HepG2 (cell line): ENCODE results near the gene CMYA5. TPM values are rescaled to one million over a fixed set of nuclear protein-coding genes. Genes with fewer than 3 reads are reported as not detected.

ENCODE experiments used
- ATAC-seq: fragments of 200-7000 bp; cut with Tn5 transposase; 3 replicates; pipeline ENCODE4 v1.9.1; 2020; ENCODE audit warnings: mild to moderate bottlenecking, moderate library complexity
- BruUV-seq: library from RNA; stranded (reverse); fragments of 400-500 nt; replicated peaks from 2 replicates; lab custom pipeline; 2021; lab: Mats Ljungman, UMichigan
- CTCF ChIA-PET: fragments of 300-600 bp; formaldehyde crosslinking; extraction: SDS; loops from one replicate; lab custom pipeline; 2021; ENCODE audit warnings: low total read pairs, inconsistent platforms, low intra/inter-chr PET ratio; lab: Yijun Ruan, JAX
- POLR2A ChIA-PET: fragments of 350-600 bp; sonication (Branson Sonifier 250); formaldehyde crosslinking; loops from one replicate; lab custom pipeline; 2020; ENCODE audit warnings: antibody characterized with exemption, inconsistent platforms; lab: Yijun Ruan, JAX
- DNase-seq: peaks from one replicate; pipeline ENCODE4 v3.0.0-alpha.2; 2015; ENCODE audit warnings: low spot score
- FAIRE-seq: peaks from 3 replicates; lab custom pipeline; 2011; peaks lifted over from hg19 to GRCh38; lab: Jason Lieb, UNC
- H2AFZ ChIP-seq: one replicate; pipeline ENCODE4 v1.6.1; 2011; ENCODE audit warnings: low read length, inconsistent platforms
- H3K27ac ChIP-seq: fragments of 300-600 bp; 3 replicates; pipeline ENCODE4 v1.8.0; 2011; ENCODE audit warnings: mixed run types, mild to moderate bottlenecking, mixed read lengths, low read length, inconsistent platforms; ENCODE audit not compliant: insufficient read depth; ENCODE audit errors: extremely low read length
- H3K27me3 ChIP-seq, 2 experiments: fragments of 200-600 bp in 1 of 2; 2 replicates in 1 of 2; 3 replicates in 1 of 2; pipeline versions ENCODE4 v1.6.0 to v1.8.0; 2011; ENCODE audit warnings: low read length in 2 of 2, mild to moderate bottlenecking in 2 of 2, moderate library complexity in 2 of 2, inconsistent platforms in 1 of 2; ENCODE audit not compliant: insufficient read depth in 2 of 2, control insufficient read depth in 1 of 2
- H3K36me3 ChIP-seq, 2 experiments: fragments of 200-600 bp in 1 of 2; replicated peaks in 1 of 2; 2 replicates in 1 of 2; 3 replicates in 1 of 2; pipeline versions ENCODE4 v1.5.1 to v1.8.0; 2011; ENCODE audit warnings: low read length in 2 of 2, inconsistent platforms in 1 of 2; ENCODE audit not compliant: insufficient read depth in 2 of 2, control insufficient read depth in 1 of 2
- H3K4me1 ChIP-seq: 2 replicates; pipeline ENCODE4 v1.5.1; 2012; ENCODE audit warnings: low read length, inconsistent platforms; ENCODE audit not compliant: insufficient read depth
- H3K4me2 ChIP-seq: 2 replicates; pipeline ENCODE4 v1.6.0; 2011; ENCODE audit warnings: low read depth, low read length, inconsistent platforms
- H3K4me3 ChIP-seq, 3 experiments: fragments of 200-600 bp in 1 of 3; sonication (generic), shearing (Covaris generic) in 1 of 3; replicated peaks in 1 of 3; 2 replicates each; pipeline ENCODE4 v1.5.1; 2011 to 2016; ENCODE audit warnings: low read length in 3 of 3, inconsistent platforms in 2 of 3, low read depth in 2 of 3, mild to moderate bottlenecking in 2 of 3, control low read depth in 1 of 3, mixed read lengths in 1 of 3; ENCODE audit not compliant: insufficient read depth in 1 of 3
- H3K79me2 ChIP-seq: one replicate; pipeline ENCODE4 v1.6.1; 2011; ENCODE audit warnings: low read length, inconsistent platforms; ENCODE audit not compliant: insufficient read depth
- H3K9ac ChIP-seq: 2 replicates; pipeline ENCODE4 v1.6.0; 2011; ENCODE audit warnings: mild to moderate bottlenecking, low read depth, low read length, inconsistent platforms; ENCODE audit not compliant: insufficient read depth
- H3K9me3 ChIP-seq: 2 replicates; pipeline ENCODE4 v1.5.1; 2012; ENCODE audit warnings: mild to moderate bottlenecking, low read length
- H4K20me1 ChIP-seq: 2 replicates; pipeline ENCODE4 v1.6.0; 2011; ENCODE audit warnings: inconsistent platforms, mild to moderate bottlenecking, low read length, moderate library complexity; ENCODE audit not compliant: insufficient read depth
- ARID2 ChIP-seq: sonication (generic); formaldehyde crosslinking; IDR thresholded peaks from 2 replicates; pipeline ENCODE4 v1.8.1; 2022; ENCODE audit warnings: mild to moderate bottlenecking, missing genetic modification reagents, borderline replicate concordance
- FOXA3 ChIP-seq: IDR thresholded peaks from 2 replicates; pipeline ENCODE4 v1.6.1; 2016; ENCODE audit warnings: missing genetic modification reagents, missing compliant biosample characterization
- HOMEZ ChIP-seq: IDR thresholded peaks from 2 replicates; pipeline ENCODE4 v1.6.1; 2016; ENCODE audit warnings: low read depth
- IRX3 ChIP-seq: sonication (generic); formaldehyde crosslinking; IDR thresholded peaks from 2 replicates; pipeline ENCODE4 v1.8.1; 2023; ENCODE audit warnings: mild to moderate bottlenecking, low read depth, missing genetic modification reagents, borderline replicate concordance
- KLF12 ChIP-seq: sonication (generic); formaldehyde crosslinking; IDR thresholded peaks from 2 replicates; pipeline ENCODE4 v1.4.0; 2020; ENCODE audit warnings: missing genetic modification reagents, borderline replicate concordance
- TFAP4 ChIP-seq: sonication (generic); IDR thresholded peaks from 2 replicates; pipeline ENCODE4 v1.6.1; 2016; ENCODE audit warnings: low read depth, borderline replicate concordance
- THYN1 ChIP-seq: sonication (generic); formaldehyde crosslinking; IDR thresholded peaks from 2 replicates; pipeline ENCODE4 v1.8.1; 2023; ENCODE audit warnings: low read depth, mild to moderate bottlenecking, moderate library complexity, missing genetic modification reagents, borderline replicate concordance
- TP53 ChIP-seq: sonication (generic); formaldehyde crosslinking; conservative IDR thresholded peaks from 2 replicates; pipeline ENCODE4 v1.4.0; 2020; ENCODE audit warnings: missing genetic modification reagents
- ZBTB42 ChIP-seq: sonication (generic); formaldehyde crosslinking; IDR thresholded peaks from 2 replicates; pipeline ENCODE4 v1.5.0; 2020; ENCODE audit warnings: mild to moderate bottlenecking, missing genetic modification reagents
- ZFAT ChIP-seq: sonication (generic); formaldehyde crosslinking; conservative IDR thresholded peaks from 2 replicates; pipeline ENCODE4 v1.8.1; 2023; ENCODE audit warnings: missing genetic modification reagents, inconsistent platforms
- ZNF12 ChIP-seq: sonication (generic); formaldehyde crosslinking; IDR thresholded peaks from 2 replicates; pipeline ENCODE4 v1.5.0; 2020; ENCODE audit warnings: missing genetic modification reagents
- ZNF17 ChIP-seq: sonication (generic); formaldehyde crosslinking; IDR thresholded peaks from 2 replicates; pipeline ENCODE4 v1.5.0; 2020; ENCODE audit warnings: mild to moderate bottlenecking, missing genetic modification reagents
- ZNF225 ChIP-seq: sonication (generic); formaldehyde crosslinking; IDR thresholded peaks from 2 replicates; pipeline ENCODE4 v1.4.0; 2020; ENCODE audit warnings: mild to moderate bottlenecking, missing genetic modification reagents
- ZNF296 ChIP-seq: sonication (generic); formaldehyde crosslinking; conservative IDR thresholded peaks from 2 replicates; pipeline ENCODE4 v1.5.0; 2020; ENCODE audit warnings: mild to moderate bottlenecking, missing genetic modification reagents
- ZNF317 ChIP-seq: sonication (generic); formaldehyde crosslinking; IDR thresholded peaks from 2 replicates; pipeline ENCODE4 v1.5.0; 2020; ENCODE audit warnings: mild to moderate bottlenecking, missing genetic modification reagents
- ZNF619 ChIP-seq: sonication (generic); formaldehyde crosslinking; IDR thresholded peaks from 2 replicates; pipeline ENCODE4 v1.4.0; 2020; ENCODE audit warnings: mild to moderate bottlenecking, missing genetic modification reagents
- ZNF704 ChIP-seq: sonication (generic); formaldehyde crosslinking; IDR thresholded peaks from 2 replicates; pipeline ENCODE4 v1.8.1; 2023; ENCODE audit warnings: mild to moderate bottlenecking, inconsistent platforms, moderate library complexity, missing genetic modification reagents, borderline replicate concordance
- ZNF768 ChIP-seq: sonication (generic); formaldehyde crosslinking; IDR thresholded peaks from 2 replicates; pipeline ENCODE4 v1.4.0; 2020; ENCODE audit warnings: missing genetic modification reagents
- WGBS: methylation state at CpG from one replicate; pipeline ENCODE4 v1.1.6; 2017; ENCODE audit warnings: low lambda C conversion rate; 5-methylcytosine and 5-hydroxymethylcytosine counted together
- in situ Hi-C: cut with HindIII; loops from 2 replicates; pipeline ENCODE4 v1.10.0; 2017; ENCODE audit warnings: low pct_unique_long_range_greater_than_20kb; ENCODE audit not compliant: extremely low pct_ligation_motif_present
- intact Hi-C: fragments of 100-400 bp; cut with micrococcal nuclease; formaldehyde crosslinking; loops from one replicate; pipeline ENCODE4 v1.10.0; 2022; ENCODE audit not compliant: unreplicated experiment
- polyA plus RNA-seq, 8 experiments: library from polyadenylated mRNA; depleted of rRNA in 3 of 8; stranded (reverse) in 7 of 8; unstranded in 1 of 8; fragments of >200 nt; fragmentation: Illumina TruSeq in 4 of 8; extraction: Trizol in 4 of 8; gene quantifications; 2 replicates each; pipeline versions ENCODE4 v1.2.1 to v1.2.3, GENCODE V29; 2011 to 2016; ENCODE audit warnings: low read depth in 4 of 8, missing spikeins in 1 of 8, mixed read lengths in 1 of 8; ENCODE audit not compliant: insufficient read depth in 1 of 8
- total RNA-seq, 5 experiments: library from RNA; depleted of rRNA; stranded (reverse); fragments of >200 nt; fragmentation: Illumina TruSeq; extraction: Trizol; gene quantifications; 2 replicates each; pipeline ENCODE4 v1.2.3, GENCODE V29; 2016; ENCODE audit warnings: low read depth in 1 of 5

CMYA5 gene
- total and polyA plus RNA-seq, 2 of the 13 experiments (the other 11 are each of a cell fraction or from before 2014, with no cell fraction given): 0.13 to 0.51 TPM

- no peak overlapping the region for H2AFZ ChIP-seq
- H3K9ac ChIP-seq: no peak overlapping the region
- no peaks in the 10 kb centered on the region for H3K79me2 ChIP-seq
- in situ Hi-C loops (no loop called here), intact Hi-C loops (no loop called here)
- H3K4me2 ChIP-seq: no peak overlapping the region
- POLR2A ChIA-PET: no interaction called here
- no peaks in the 10 kb centered on the region for H3K9me3 ChIP-seq
- TF ChIP-seq TFAP4 (no peak), ZNF225 (no peak), ZNF619 (CRISPR knock-in tag) (no peak), ARID2 (CRISPR knock-in tag) (no peak), ZNF12 (CRISPR knock-in tag) (no peak), ZNF296 (CRISPR knock-in tag) (no peak)
- no TSS peak for BruUV-seq
- no peaks in the 10 kb centered on the region for H3K4me1 ChIP-seq
- H3K27ac ChIP-seq: no peak overlapping the region
- no peak overlapping the region for H3K4me3 ChIP-seq
- CTCF ChIA-PET: no interaction called here
- no peak for ATAC-seq
- DNase-seq: no peak
- H3K36me3 ChIP-seq: no peaks in the 10 kb centered on the region
- H3K27me3 ChIP-seq: 0 out of 5 replicates have a peak, but pooled peaks cover 0 to 2% of the 10 kb centered on the region in 2 experiments
- FAIRE-seq: no peak
- H4K20me1 ChIP-seq: no peaks in the 10 kb centered on the region
These were observed 102.8 kb downstream of the CMYA5 start for GRCh38 chr5:79792463-79792862.

GRCh38 chr5:79793304-79793703 lies 103.7 kb downstream of the CMYA5 start:
- ATAC-seq (no peak), FAIRE-seq (no peak), DNase-seq (no peak)
- Histone ChIP-seq H3K4me1 (no peaks in the 10 kb centered on the region), H3K9ac (no peak overlapping the region), H3K36me3 (no peaks in the 10 kb centered on the region), H3K9me3 (no peaks in the 10 kb centered on the region), H2AFZ (no peak overlapping the region), H4K20me1 (no peaks in the 10 kb centered on the region), H3K4me3 (no peak overlapping the region), H3K27ac (no peak overlapping the region), H3K79me2 (no peaks in the 10 kb centered on the region), H3K4me2 (no peak overlapping the region), H3K27me3 (0 out of 5 replicates have a peak, but pooled peaks cover 0 to 2% of the 10 kb centered on the region in 2 experiments)
- in situ Hi-C loops: no loop called here
- no TSS peak for BruUV-seq
- intact Hi-C loops: no loop called here
- no CpG with 5 or more reads among the region's 7 CpGs for WGBS
- ChIA-PET CTCF (no interaction called here), POLR2A (no interaction called here)
- no peak for TF ChIP-seq ZNF704 (CRISPR knock-in tag)
- TF ChIP-seq ZNF768: no peak
- no peak for TF ChIP-seq ZNF17 (CRISPR knock-in tag)
- TF ChIP-seq THYN1: no peak
- no peak for TF ChIP-seq ZNF317
- no peak for TF ChIP-seq ZFAT (CRISPR knock-in tag)
- TF ChIP-seq KLF12 (CRISPR knock-in tag): no peak
- TF ChIP-seq TP53 (CRISPR knock-in tag): no peak
- TF ChIP-seq FOXA3 (CRISPR knock-in tag): no peak
- TF ChIP-seq HOMEZ: no peak
- TF ChIP-seq ZBTB42: no peak
- no peak for TF ChIP-seq IRX3 (CRISPR knock-in tag)
